DMS53 treated with DMSO at 0.1 percent for 48 hours (cell line): ENCODE data around the gene ADCY5.
"Not testable (repeated sequence)": the region's sequence is repeated elsewhere in the genome, so short reads cannot be mapped to it uniquely, and the experiment has no call there.

Source experiments
- DNase-seq: peaks from one replicate; lab custom pipeline; 2025; ENCODE audit not compliant: unreplicated experiment; lab: John Stamatoyannopoulos, UW

ADCY5 gene

DNA sequence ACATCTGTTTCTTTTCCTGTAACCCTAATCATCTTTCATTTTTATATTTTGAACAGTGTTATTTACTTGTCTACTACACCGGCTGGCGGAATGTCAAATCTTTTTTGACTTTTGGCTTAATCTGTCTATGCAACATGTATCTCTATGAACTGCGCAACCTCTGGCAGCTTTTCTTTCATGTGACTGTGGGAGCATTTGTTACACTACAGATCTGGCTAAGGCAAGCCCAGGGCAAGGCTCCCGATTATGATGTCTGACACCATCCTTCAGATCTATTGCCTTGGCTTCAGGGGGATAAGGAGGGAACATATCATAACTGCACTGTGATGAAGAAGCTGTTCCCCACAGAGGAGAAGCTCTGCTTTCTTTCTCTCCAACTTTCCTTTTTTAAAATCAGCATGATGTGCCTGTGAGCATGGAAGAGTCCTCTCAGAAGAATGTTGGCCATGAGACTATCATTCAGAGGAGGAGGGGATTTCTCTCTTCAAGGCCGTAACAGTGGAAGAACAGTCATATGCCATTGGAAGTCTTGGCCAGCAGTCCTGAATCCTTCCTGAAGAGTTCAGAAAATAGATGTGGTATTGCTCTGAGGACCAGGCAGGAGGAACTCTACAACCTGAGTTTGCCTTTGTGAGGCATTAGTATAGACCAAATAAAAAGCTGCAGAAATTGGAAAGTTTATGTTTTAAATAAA lies 177.3 kb downstream of the ADCY5 start:
- no peak for DNase-seq

- DNase-seq: no peak
These were observed 178.1 kb downstream of the ADCY5 start for GRCh38 chr3:123270818-123271217.

GRCh38 chr3:123267821-123268220 lies 181.1 kb downstream of the ADCY5 start:
- no peak for DNase-seq

- DNase-seq: no peak
These were observed 184.9 kb downstream of the ADCY5 start for GRCh38 chr3:123263941-123264340.

- no peak for DNase-seq
These were observed 186.0 kb downstream of the ADCY5 start for GRCh38 chr3:123262868-123263267.

DNA sequence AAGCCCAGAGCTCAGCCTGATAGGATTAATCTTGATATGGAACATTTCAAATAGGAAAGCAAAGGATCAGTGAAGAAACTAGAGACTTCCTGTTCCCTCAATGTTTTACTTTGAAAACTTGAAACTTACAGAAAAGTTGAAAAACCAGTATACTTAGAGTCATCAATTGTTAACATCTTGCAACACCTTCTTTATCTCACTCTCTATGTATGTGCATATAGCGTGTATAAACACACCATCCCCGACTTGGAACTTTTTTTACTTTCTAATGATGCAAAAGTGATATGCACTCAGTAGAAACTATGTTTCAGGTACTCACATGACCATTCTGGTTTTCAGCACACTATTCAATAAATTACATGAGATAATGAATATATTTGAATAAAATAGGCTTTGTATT lies 186.7 kb downstream of the ADCY5 start:
- no peak for DNase-seq

DNA sequence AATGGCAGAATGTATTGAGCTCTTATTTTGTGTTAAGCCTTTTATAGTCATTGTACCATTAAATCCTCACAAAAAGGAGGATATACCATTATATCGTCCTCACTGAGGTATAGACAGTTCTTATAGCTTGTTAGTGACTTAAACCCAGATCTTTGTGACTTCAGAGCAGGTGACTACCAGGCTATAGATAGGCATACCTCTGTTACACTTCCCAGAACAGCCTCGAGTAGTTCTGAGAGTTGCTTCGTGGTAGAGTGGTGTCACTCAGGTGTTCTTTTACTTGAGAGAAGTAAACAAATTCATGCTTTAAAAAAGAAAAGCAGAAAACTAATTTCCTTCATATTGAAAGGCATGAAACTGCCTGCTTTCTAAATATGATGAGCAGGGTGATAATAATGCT lies 187.2 kb downstream of the ADCY5 start:
- DNase-seq: no peak

- peak; percentile 4 for DNase-seq
These were observed 190.0 kb downstream of the ADCY5 start for GRCh38 chr3:123258811-123259420.

DNA sequence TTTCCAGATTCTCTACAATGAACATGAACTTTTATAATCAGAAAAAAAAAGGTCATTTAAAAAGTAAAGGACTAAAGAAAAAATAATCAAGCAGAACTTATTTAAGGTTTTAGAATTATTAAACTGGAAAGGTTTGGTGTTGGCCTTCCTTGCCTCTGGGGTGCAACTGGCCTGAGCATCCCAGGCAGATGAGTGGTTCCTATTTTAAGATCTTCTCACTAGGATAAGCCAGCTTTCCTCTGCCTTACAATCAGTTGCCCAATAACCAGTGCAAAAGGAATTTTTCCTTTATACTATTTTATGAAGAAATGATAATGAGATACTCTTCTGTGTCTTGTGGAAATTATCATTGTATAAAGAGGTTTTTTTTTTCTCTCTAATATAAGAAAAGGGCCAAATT lies 190.5 kb downstream of the ADCY5 start:
- no peak for DNase-seq

DNA sequence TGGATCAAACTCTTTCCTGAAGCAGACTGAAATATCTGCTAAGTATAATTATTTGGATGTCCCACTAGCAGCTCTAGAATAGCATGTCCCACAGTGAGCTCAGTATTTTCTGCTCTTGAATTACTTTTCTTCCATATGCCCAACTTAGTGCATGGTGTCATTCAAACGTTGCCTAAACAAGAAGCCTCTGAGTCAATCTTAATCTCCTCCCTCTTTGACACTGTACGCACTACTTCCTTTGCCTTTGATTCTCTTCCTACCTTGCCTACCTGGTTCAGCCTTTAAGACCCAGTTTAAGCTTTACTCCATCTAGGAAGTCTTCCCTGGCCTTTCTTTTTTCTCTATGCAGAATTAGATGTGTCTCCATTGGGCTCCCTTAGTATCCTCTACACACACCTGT lies 192.6 kb downstream of the ADCY5 start:
- peak; percentile 4 for DNase-seq

DNA sequence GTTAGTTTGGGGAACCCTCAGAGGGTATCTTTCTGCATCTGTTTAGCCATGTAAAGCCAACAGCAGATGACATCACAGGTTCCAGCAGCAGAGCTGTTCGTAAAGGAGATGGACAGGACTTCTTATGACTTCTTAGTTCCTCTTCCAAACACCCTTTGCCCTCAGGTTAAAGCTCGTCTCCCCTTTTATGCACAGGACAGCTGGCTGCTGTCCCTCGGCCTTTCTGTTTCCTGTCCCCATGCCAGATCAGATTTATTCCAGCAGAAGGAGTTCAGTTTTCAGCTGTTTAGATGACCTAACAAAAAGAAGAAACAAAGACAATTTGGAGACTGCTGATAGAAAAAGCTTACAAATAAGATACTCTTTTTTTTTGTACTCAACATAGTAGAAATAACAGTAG lies 202.0 kb downstream of the ADCY5 start:
- no peak for DNase-seq

GRCh38 chr3:123244128-123244527 lies 204.8 kb downstream of the ADCY5 start:
- no peak for DNase-seq

DNA sequence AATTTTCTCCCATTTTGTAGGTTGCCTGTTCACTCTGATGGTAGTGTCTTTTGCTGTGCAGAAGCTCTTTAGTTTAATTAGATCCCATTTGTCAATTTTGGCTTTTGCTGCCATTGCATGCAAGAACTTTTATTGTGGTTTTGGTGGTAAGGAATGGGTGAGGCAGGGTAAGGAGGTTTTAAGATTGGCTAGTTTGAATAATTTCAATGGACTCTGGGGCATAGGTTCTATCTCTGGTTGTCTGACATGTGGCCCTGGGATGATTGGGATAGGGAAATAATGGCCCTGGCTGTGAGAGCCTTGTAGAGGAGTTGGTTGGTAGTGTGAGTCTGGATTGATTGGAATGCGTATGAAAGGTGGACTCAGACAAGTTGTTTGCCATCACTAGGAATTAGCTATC lies 209.1 kb downstream of the ADCY5 start:
- no peak for DNase-seq

DNA sequence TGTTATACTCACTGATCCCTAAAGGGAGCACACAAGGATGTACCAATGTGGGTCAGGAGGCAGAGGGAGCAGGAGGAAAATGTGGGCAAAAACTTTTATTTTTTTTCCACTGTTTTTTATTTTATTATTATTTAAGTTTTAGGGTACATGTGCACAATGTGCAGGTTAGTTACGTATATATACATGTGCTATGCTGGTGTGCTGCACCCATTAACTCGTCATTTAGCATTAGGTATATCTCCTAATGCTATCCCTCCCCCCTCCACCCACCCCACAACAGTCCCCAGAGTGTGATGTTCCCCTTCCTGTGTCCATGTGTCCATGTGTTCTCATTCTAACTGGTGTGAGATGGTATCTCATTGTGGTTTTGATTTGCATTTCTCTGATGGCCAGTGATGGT lies 209.7 kb downstream of the ADCY5 start:
- DNase-seq: not testable (repeated sequence)

DNA sequence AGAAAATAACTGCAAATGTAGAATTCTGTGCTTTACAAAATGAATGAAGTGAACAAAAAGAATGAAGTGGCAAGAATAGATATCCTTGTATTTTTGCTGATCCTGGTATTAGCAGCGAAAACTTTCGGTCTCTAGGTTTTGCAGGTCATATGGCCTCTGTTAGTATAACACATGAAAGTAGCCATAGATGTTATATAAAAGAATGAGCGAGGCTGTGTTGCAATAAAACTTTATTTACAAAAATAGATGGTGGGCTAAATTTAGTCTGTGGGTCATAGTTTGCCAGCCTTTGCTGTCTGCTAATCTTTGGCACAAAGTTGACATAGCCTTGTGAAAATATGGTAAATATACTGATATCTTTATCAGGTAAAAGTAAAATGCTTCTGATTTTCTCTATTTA lies 212.0 kb downstream of the ADCY5 start:
- DNase-seq: no peak
